ENCODE results near the gene NXPE2. TPM values are rescaled to one million over a fixed set of nuclear protein-coding genes. Genes with fewer than 3 reads are reported as not detected.

NXPE2 gene
- total RNA-seq, 4 donors from 2014 or later, result 0.30 to 1.4 TPM; not detected in 2

- no peak for DNase-seq (ENCODE audit: low spot score in 2 of 2)
- TF ChIP-seq, protein P1, sequence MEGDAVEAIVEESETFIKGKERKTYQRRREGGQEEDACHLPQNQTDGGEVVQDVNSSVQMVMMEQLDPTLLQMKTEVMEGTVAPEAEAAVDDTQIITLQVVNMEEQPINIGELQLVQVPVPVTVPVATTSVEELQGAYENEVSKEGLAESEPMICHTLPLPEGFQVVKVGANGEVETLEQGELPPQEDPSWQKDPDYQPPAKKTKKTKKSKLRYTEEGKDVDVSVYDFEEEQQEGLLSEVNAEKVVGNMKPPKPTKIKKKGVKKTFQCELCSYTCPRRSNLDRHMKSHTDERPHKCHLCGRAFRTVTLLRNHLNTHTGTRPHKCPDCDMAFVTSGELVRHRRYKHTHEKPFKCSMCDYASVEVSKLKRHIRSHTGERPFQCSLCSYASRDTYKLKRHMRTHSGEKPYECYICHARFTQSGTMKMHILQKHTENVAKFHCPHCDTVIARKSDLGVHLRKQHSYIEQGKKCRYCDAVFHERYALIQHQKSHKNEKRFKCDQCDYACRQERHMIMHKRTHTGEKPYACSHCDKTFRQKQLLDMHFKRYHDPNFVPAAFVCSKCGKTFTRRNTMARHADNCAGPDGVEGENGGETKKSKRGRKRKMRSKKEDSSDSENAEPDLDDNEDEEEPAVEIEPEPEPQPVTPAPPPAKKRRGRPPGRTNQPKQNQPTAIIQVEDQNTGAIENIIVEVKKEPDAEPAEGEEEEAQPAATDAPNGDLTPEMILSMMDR (IDR thresholded peaks at IDR 0.05), result no peak
- TF ChIP-seq EP300 (IDR thresholded peaks at IDR 0.05) (no peak), POLR2A (IDR thresholded peaks at IDR 0.05) (no peak)
- WGBS, 2 donors, result 70 to 76% methylated on average over 2 of the region's 2 CpGs
- Histone ChIP-seq H3K27ac (no peak overlapping the region), H3K36me3 (no peaks in the 10 kb centered on the region), H3K9me3 (peaks cover 0 to 4% (median 0%) of the 10 kb centered on the region in 4 donors), H3K4me1 (no peaks in the 10 kb centered on the region), H3K4me3 (no peak overlapping the region), H3K27me3 (no peaks in the 10 kb centered on the region)
These were observed 13.7 kb upstream of the NXPE2 start for GRCh38 chr11:114664641-114665040.

DNA sequence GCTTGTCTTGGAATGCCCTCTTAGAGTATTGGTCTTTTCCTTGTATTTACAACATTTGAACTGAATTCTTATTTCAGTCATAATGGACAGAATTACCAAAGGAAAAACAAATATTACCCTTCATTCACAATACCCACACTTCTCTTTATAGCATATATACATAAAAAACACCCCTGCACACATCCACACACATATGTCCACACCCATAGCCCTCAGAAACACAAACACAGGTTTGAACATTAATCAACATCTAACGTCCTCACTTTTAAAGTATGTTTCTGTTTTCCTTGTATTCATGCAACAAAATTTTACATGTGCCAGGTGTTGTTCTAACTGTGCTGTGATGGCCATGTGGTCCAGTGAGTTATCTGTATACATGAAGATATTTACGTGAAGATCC, 11.6 kb upstream of the NXPE2 start:
- no peaks in the 10 kb centered on the region for H3K4me1 ChIP-seq
- no peaks in the 10 kb centered on the region for H3K36me3 ChIP-seq
- H3K27ac ChIP-seq, result no peak overlapping the region
- H3K9me3 ChIP-seq, result peaks cover 0 to 25% (median 2%) of the 10 kb centered on the region in 4 donors
- no peak overlapping the region for H3K4me3 ChIP-seq
- 80 to 87% methylated on average over 2 of the region's 2 CpGs for WGBS, 2 donors
- TF ChIP-seq EP300 (IDR thresholded peaks at IDR 0.05), result no peak
- TF ChIP-seq, protein P1 (IDR thresholded peaks at IDR 0.05), result no peak
- TF ChIP-seq POLR2A (IDR thresholded peaks at IDR 0.05), result no peak
- DNase-seq (ENCODE audit: low spot score in 2 of 2), result no peak
- no peaks in the 10 kb centered on the region for H3K27me3 ChIP-seq

DNA sequence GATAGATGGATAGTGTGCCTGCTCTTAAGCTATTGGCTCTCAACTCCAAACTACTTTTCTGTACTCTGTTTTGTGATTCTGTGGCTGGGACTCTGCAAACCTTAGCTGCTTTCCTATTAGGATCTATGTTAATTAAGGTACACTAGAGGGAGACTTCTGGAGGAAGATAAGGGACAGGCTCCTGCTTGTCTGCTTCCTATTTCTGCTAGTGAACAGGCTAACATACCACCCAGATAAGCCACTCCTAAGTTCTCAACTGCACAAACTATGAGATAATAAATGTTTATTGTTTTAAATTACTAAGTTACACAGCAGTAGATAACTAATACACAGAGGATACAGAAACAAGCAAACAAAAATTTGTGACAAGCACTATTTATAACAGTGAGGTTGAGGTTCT, 10.2 kb upstream of the NXPE2 start:
- no peak overlapping the region for H3K4me3 ChIP-seq
- H3K4me1 ChIP-seq, result no peaks in the 10 kb centered on the region
- no peak for DNase-seq (ENCODE audit: low spot score in 2 of 2)
- no peaks in the 10 kb centered on the region for H3K36me3 ChIP-seq
- TF ChIP-seq, protein P1 (IDR thresholded peaks at IDR 0.05), result no peak
- no peak for TF ChIP-seq EP300 (IDR thresholded peaks at IDR 0.05)
- TF ChIP-seq POLR2A (IDR thresholded peaks at IDR 0.05), result no peak
- no peak overlapping the region for H3K27ac ChIP-seq
- peaks cover 0 to 28% (median 3%) of the 10 kb centered on the region in 4 donors for H3K9me3 ChIP-seq
- H3K27me3 ChIP-seq, result no peaks in the 10 kb centered on the region

DNA sequence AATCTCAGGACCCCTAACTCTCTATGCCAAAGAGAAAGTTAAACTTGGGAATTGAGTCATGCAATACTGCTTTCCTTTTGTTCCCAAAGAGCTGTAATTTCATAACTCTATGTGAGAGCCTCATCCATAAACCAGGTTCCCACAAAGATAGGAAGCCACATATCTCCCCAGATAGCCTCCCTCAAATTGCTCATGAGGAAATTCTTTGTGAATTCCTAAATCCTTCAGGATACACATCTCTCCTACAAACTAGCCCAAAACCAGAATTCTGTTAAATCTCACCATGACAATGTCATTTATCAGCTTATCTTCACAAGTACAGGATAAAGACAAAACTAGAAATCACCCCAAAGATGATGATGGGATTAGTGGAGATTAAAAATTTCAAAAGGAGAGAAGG, 4.7 kb upstream of the NXPE2 start:
- Histone ChIP-seq H3K27ac (no peak overlapping the region), H3K4me3 (no peak overlapping the region), H3K36me3 (no peaks in the 10 kb centered on the region), H3K27me3 (no peaks in the 10 kb centered on the region), H3K4me1 (no peaks in the 10 kb centered on the region), H3K9me3 (peaks cover 0 to 28% (median 3%) of the 10 kb centered on the region in 4 donors)
- no peak for DNase-seq (ENCODE audit: low spot score in 2 of 2)
- TF ChIP-seq POLR2A (IDR thresholded peaks at IDR 0.05) (no peak), EP300 (IDR thresholded peaks at IDR 0.05) (no peak)
- TF ChIP-seq, protein P1 (IDR thresholded peaks at IDR 0.05), result no peak

GRCh38 chr11:114679505-114679904, 1.2 kb downstream of the NXPE2 start:
- TF ChIP-seq POLR2A (IDR thresholded peaks at IDR 0.05) (no peak), EP300 (IDR thresholded peaks at IDR 0.05) (no peak)
- H3K4me1 ChIP-seq, result no peaks in the 10 kb centered on the region
- H3K27me3 ChIP-seq, result no peaks in the 10 kb centered on the region
- no peak overlapping the region for H3K27ac ChIP-seq
- 70 to 85% methylated on average over 4 of the region's 4 CpGs for WGBS, 2 donors
- no peaks in the 10 kb centered on the region for H3K9me3 ChIP-seq
- no peaks in the 10 kb centered on the region for H3K36me3 ChIP-seq
- no peak for DNase-seq (ENCODE audit: low spot score in 2 of 2)
- H3K4me3 ChIP-seq, result no peak overlapping the region

DNA sequence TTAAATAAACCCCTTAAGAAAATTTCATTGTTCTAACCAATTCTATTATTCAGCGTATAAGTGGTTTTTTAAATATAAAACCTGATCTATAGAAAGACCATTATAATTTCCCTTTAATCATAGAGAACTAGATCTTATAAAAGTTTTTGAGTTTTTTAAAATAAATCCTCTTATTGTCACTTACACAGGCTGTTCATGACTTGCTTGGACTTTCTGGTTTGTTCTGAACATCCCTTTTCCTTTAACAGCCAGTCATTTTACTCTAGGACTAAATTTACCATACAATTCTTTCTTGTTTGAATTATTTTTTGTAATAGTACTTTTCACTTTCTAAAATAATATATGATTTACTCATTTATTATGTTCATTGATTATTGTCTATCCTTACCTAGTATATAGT, 4.7 kb downstream of the NXPE2 start:
- 93 to 95% methylated on average over 1 of the region's 1 CpG for WGBS, 2 donors
- H3K4me1 ChIP-seq, result no peaks in the 10 kb centered on the region
- no peak overlapping the region for H3K4me3 ChIP-seq
- no peak overlapping the region for H3K27ac ChIP-seq
- TF ChIP-seq EP300 (IDR thresholded peaks at IDR 0.05), result no peak
- no peak for TF ChIP-seq POLR2A (IDR thresholded peaks at IDR 0.05)
- TF ChIP-seq, protein P1 (IDR thresholded peaks at IDR 0.05), result no peak
- H3K9me3 ChIP-seq, result no peaks in the 10 kb centered on the region
- no peaks in the 10 kb centered on the region for H3K27me3 ChIP-seq
- DNase-seq (ENCODE audit: low spot score in 2 of 2), result no peak
- no peaks in the 10 kb centered on the region for H3K36me3 ChIP-seq

Data from tibial nerve (tissue), 4 donors.